Neuronal stem cell (in vitro differentiated cells): ENCODE data around the gene ATP6V0A1.

Experiments
- DNase-seq: peaks from one replicate; pipeline ENCODE4 v3.0.0-alpha.2; 2013; ENCODE audit warnings: low spot score
- H2AFZ ChIP-seq: one replicate; pipeline ENCODE4 v1.6.1; 2013; ENCODE audit warnings: mild to moderate bottlenecking, low read length, inconsistent platforms
- H2AK5ac ChIP-seq: 2 replicates; pipeline ENCODE4 v1.6.1; 2013; ENCODE audit warnings: low read depth, mild to moderate bottlenecking, inconsistent platforms, low read length, moderate library complexity, mixed read lengths
- H2BK120ac ChIP-seq: 2 replicates; pipeline ENCODE4 v1.6.1; 2013; ENCODE audit warnings: low read depth, mild to moderate bottlenecking, inconsistent platforms, low read length, moderate library complexity, mixed read lengths
- H2BK12ac ChIP-seq: one replicate; pipeline ENCODE4 v1.6.1; 2013; ENCODE audit warnings: low read length, inconsistent platforms
- H2BK15ac ChIP-seq: 2 replicates; pipeline ENCODE4 v1.6.1; 2013; ENCODE audit warnings: mild to moderate bottlenecking, low read length, inconsistent platforms, mixed read lengths
- H2BK5ac ChIP-seq: one replicate; pipeline ENCODE4 v1.6.1; 2013; ENCODE audit warnings: inconsistent platforms, mild to moderate bottlenecking, low read length, moderate library complexity
- H3K14ac ChIP-seq: one replicate; pipeline ENCODE4 v1.6.1; 2013; ENCODE audit warnings: low read length, inconsistent platforms
- H3K18ac ChIP-seq: 2 replicates; pipeline ENCODE4 v1.6.1; 2013; ENCODE audit warnings: low read length, inconsistent platforms
- H3K23ac ChIP-seq: 2 replicates; pipeline ENCODE4 v1.6.1; 2013; ENCODE audit warnings: low read depth, mild to moderate bottlenecking, mixed read lengths, low read length, inconsistent platforms; ENCODE audit not compliant: poor library complexity
- H3K27ac ChIP-seq: replicated peaks from 3 replicates; pipeline ENCODE4 v1.5.1; 2013; ENCODE audit warnings: low read length, inconsistent platforms
- H3K27me3 ChIP-seq, 3 experiments: 2 replicates each; pipeline ENCODE4 v1.6.1; 2013; ENCODE audit warnings: low read length in 3 of 3, mild to moderate bottlenecking in 2 of 3, inconsistent platforms in 1 of 3, low read depth in 1 of 3, mixed read lengths in 1 of 3, moderate library complexity in 1 of 3; ENCODE audit not compliant: control insufficient read depth in 3 of 3, insufficient read depth in 3 of 3
- H3K36me3 ChIP-seq, 2 donors: replicated peaks in 1 of 2; 2 replicates each; pipeline ENCODE4 v1.6.1; 2013; ENCODE audit warnings: low read length in 2 of 2; ENCODE audit not compliant: control insufficient read depth in 2 of 2, insufficient read depth in 2 of 2
- H3K4ac ChIP-seq: 2 replicates; pipeline ENCODE4 v1.6.1; 2013; ENCODE audit warnings: inconsistent platforms, mild to moderate bottlenecking, low read length, moderate library complexity
- H3K4me1 ChIP-seq, 2 donors: 1 replicate in 1 of 2; 2 replicates in 1 of 2; pipeline ENCODE4 v1.6.1; 2013; ENCODE audit warnings: low read length in 2 of 2, low read depth in 1 of 2; ENCODE audit not compliant: control insufficient read depth in 2 of 2, insufficient read depth in 1 of 2
- H3K4me2 ChIP-seq: one replicate; pipeline ENCODE4 v1.6.1; 2013; ENCODE audit warnings: mild to moderate bottlenecking, low read length, inconsistent platforms; ENCODE audit not compliant: insufficient read depth, poor library complexity, severe bottlenecking
- H3K4me3 ChIP-seq, 2 donors: 2 replicates each; pipeline ENCODE4 v1.5.1; 2013; ENCODE audit warnings: low read length in 2 of 2, mild to moderate bottlenecking in 2 of 2, inconsistent platforms in 1 of 2, moderate library complexity in 1 of 2
- H3K79me1 ChIP-seq: one replicate; pipeline ENCODE4 v1.6.1; 2013; ENCODE audit warnings: low read depth, mild to moderate bottlenecking, inconsistent platforms, low read length, moderate library complexity
- H3K9ac ChIP-seq: one replicate; pipeline ENCODE4 v1.6.1; 2013; ENCODE audit warnings: mild to moderate bottlenecking, low read depth, low read length, inconsistent platforms; ENCODE audit not compliant: poor library complexity
- H3K9me3 ChIP-seq, 2 donors: replicated peaks in 1 of 2; 2 replicates each; pipeline versions ENCODE3 to v1.6.1; 2013; ENCODE audit warnings: low read length in 2 of 2, mild to moderate bottlenecking in 2 of 2, inconsistent platforms in 1 of 2, low read depth in 1 of 2, mixed read lengths in 1 of 2, moderate library complexity in 1 of 2; ENCODE audit not compliant: control insufficient read depth in 2 of 2, insufficient read depth in 1 of 2
- H4K8ac ChIP-seq: one replicate; pipeline ENCODE4 v1.6.1; 2013; ENCODE audit warnings: low read depth, mild to moderate bottlenecking, inconsistent platforms, low read length, moderate library complexity
- H4K91ac ChIP-seq: one replicate; pipeline ENCODE4 v1.6.1; 2013; ENCODE audit warnings: low read length, low read depth, mild to moderate bottlenecking, inconsistent platforms; ENCODE audit not compliant: poor library complexity
- WGBS, 2 donors: extraction: QIAGEN DNeasy Blood & Tissue Kit; methylation state at CpG; one replicate each; pipeline ENCODE4 v1.1.7; 2013; ENCODE audit warnings: missing lambda C conversion rate in 2 of 2, mixed read lengths in 1 of 2; ENCODE audit not compliant: insufficient read length in 2 of 2, insufficient replicate concordance in 1 of 2; ENCODE audit errors: extremely low coverage in 2 of 2; 5-methylcytosine and 5-hydroxymethylcytosine counted together

ATP6V0A1 gene

DNA sequence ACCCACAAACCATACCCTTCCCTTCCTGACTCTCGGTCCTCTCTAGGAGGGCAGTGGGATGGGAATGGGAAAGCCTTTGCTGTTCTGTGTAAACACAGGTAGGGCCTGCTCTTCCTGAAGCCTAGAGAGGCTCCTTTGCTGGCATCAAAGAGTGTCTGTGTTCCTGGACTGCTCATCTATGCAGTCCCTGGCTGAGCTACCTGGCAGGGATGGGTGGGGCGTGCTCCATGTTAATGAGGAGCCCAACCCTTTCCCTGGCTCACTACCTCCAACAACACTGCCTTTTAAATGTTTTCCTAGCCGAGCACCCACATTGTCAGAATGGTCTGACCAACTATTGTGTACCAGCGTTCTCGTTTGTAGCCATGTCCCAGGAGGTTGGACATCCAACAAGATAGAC, 50.7 kb downstream of the ATP6V0A1 start:
- H4K91ac ChIP-seq, result no peak overlapping the region
- H2BK5ac ChIP-seq, result no peak overlapping the region
- H2BK12ac ChIP-seq, result no peak overlapping the region
- no peak overlapping the region for H3K4me3 ChIP-seq
- no peak overlapping the region for H2AK5ac ChIP-seq
- H3K4me2 ChIP-seq, result no peak overlapping the region
- no peak overlapping the region for H4K8ac ChIP-seq
- no peaks in the 10 kb centered on the region for H3K79me1 ChIP-seq
- no peaks in the 10 kb centered on the region for H3K9me3 ChIP-seq
- H3K4me1 ChIP-seq, result peaks cover 17 to 18% of the 10 kb centered on the region in 2 donors
- H3K23ac ChIP-seq, result no peak overlapping the region
- no peak overlapping the region for H3K14ac ChIP-seq
- no peak overlapping the region for H3K4ac ChIP-seq
- no peak overlapping the region for H3K18ac ChIP-seq
- DNase-seq, result no peak
- peaks cover 19 to 60% of the 10 kb centered on the region in 2 donors for H3K36me3 ChIP-seq
- H2BK120ac ChIP-seq, result no peak overlapping the region
- no peak overlapping the region for H2AFZ ChIP-seq
- H3K9ac ChIP-seq, result no peak overlapping the region
- H2BK15ac ChIP-seq, result no peak overlapping the region
- no peak overlapping the region for H3K27ac ChIP-seq
- no CpG with 5 or more reads among the region's 5 CpGs for WGBS, 2 donors
- no peaks in the 10 kb centered on the region for H3K27me3 ChIP-seq

DNA sequence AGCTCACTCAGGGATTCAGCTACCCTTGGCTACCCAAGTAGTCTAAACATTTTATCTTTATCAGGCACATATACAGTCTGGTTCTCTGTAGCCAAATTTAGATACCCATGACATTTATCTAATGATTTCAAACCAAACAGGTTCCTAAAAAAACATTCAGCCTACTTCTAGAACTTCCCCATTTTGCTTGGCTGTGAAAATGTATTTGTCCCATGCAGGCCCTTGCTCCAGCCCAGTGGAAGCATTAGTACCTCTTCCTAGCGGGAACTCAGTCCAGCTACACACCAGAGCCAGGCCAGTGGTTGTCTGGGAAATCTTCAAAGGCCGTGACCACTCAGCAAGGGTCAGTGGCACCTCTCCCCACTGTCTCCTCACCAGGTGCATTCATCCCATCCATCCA, 51.2 kb downstream of the ATP6V0A1 start:
- H2BK120ac ChIP-seq, result no peak overlapping the region
- no peaks in the 10 kb centered on the region for H3K27me3 ChIP-seq
- no peak overlapping the region for H3K23ac ChIP-seq
- peaks cover 17 to 23% of the 10 kb centered on the region in 2 donors for H3K4me1 ChIP-seq
- peaks cover 17 to 60% of the 10 kb centered on the region in 2 donors for H3K36me3 ChIP-seq
- H2BK15ac ChIP-seq, result no peak overlapping the region
- WGBS, 2 donors, result no CpG with 5 or more reads among the region's 2 CpGs
- no peak overlapping the region for H3K9ac ChIP-seq
- no peak overlapping the region for H3K14ac ChIP-seq
- H3K4ac ChIP-seq, result no peak overlapping the region
- H3K27ac ChIP-seq, result no peak overlapping the region
- no peak overlapping the region for H2AFZ ChIP-seq
- no peak overlapping the region for H4K8ac ChIP-seq
- H3K4me3 ChIP-seq, result no peak overlapping the region
- no peaks in the 10 kb centered on the region for H3K9me3 ChIP-seq
- H3K79me1 ChIP-seq, result no peaks in the 10 kb centered on the region
- DNase-seq, result no peak
- H2BK12ac ChIP-seq, result no peak overlapping the region
- no peak overlapping the region for H4K91ac ChIP-seq
- no peak overlapping the region for H3K18ac ChIP-seq
- H3K4me2 ChIP-seq, result no peak overlapping the region
- H2AK5ac ChIP-seq, result no peak overlapping the region
- no peak overlapping the region for H2BK5ac ChIP-seq

DNA sequence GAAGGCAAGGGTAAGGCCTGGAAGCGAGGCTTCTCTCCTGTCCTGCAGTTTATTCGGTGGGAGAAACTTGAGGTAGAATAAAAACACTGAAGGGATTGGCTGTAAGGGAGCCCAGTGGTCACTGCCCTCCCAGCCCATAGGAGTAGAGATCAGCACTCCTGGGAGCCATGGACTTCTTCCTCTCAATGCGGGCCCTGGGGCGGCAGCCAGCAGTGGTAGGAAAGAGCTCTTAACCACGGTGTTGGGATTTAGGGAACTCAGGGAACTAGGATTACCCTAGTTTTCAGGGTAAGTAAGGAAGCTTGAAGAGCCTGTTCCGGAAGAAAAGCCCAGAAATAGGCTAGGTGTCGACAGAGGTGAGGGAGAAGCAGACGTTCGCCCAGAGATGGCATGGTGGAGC, 53.6 kb downstream of the ATP6V0A1 start:
- Histone ChIP-seq H3K23ac (no peak overlapping the region), H3K4ac (no peak overlapping the region), H2AFZ (no peak overlapping the region), H3K36me3 (peaks cover 19 to 72% of the 10 kb centered on the region in 2 donors), H2BK15ac (no peak overlapping the region), H4K91ac (no peak overlapping the region), H2BK5ac (no peak overlapping the region), H2BK12ac (no peak overlapping the region), H3K9me3 (no peaks in the 10 kb centered on the region), H3K9ac (no peak overlapping the region), H3K4me2 (no peak overlapping the region), H3K27me3 (no peaks in the 10 kb centered on the region), H2AK5ac (no peak overlapping the region), H3K18ac (no peak overlapping the region), H3K79me1 (no peaks in the 10 kb centered on the region), H3K27ac (no peak overlapping the region), H3K14ac (no peak overlapping the region), H3K4me1 (peaks cover 3 to 22% of the 10 kb centered on the region in 2 donors), H3K4me3 (no peak overlapping the region), H2BK120ac (no peak overlapping the region), H4K8ac (no peak overlapping the region)
- no peak for DNase-seq
- WGBS, 2 donors, result no CpG with 5 or more reads among the region's 9 CpGs

DNA sequence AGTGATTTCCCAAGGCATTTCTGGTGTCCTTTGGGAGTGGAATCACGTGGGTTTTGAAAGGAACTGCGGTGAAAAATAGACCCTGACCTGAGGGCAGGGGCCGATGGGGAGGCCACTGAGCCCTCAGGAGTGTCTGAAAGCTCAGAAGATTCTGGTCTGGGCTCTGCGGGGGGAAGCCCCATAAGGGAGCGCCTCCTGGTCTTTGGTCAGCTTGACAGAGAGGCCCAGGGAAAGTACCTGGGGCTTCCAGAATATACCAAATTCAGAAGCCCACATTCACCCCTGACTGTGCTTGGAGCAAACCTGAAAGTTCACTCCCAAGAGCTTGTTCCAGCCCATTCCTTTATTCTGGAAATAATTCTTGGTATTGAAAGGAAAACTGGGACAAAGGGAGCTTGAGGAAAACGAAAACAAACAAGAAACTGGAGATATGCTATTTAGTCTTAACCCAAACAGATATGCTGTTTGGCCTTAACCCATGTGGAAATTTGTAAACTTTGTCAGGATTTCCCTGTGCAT, 54.1 kb downstream of the ATP6V0A1 start:
- WGBS, 2 donors, result no CpG with 5 or more reads among the region's 6 CpGs
- H3K14ac ChIP-seq, result no peak overlapping the region
- no peak overlapping the region for H3K27ac ChIP-seq
- no peak for DNase-seq
- no peak overlapping the region for H2BK12ac ChIP-seq
- no peaks in the 10 kb centered on the region for H3K9me3 ChIP-seq
- H4K91ac ChIP-seq, result no peak overlapping the region
- no peak overlapping the region for H4K8ac ChIP-seq
- no peaks in the 10 kb centered on the region for H3K27me3 ChIP-seq
- no peak overlapping the region for H2BK15ac ChIP-seq
- H3K4me1 ChIP-seq, result peaks cover 0 to 18% of the 10 kb centered on the region in 2 donors
- no peak overlapping the region for H2BK5ac ChIP-seq
- H3K79me1 ChIP-seq, result no peaks in the 10 kb centered on the region
- H3K18ac ChIP-seq, result no peak overlapping the region
- H3K36me3 ChIP-seq, result peaks cover 18 to 71% of the 10 kb centered on the region in 2 donors
- H2AK5ac ChIP-seq, result no peak overlapping the region
- H2AFZ ChIP-seq, result no peak overlapping the region
- H3K4ac ChIP-seq, result no peak overlapping the region
- no peak overlapping the region for H3K4me2 ChIP-seq
- no peak overlapping the region for H3K9ac ChIP-seq
- H3K4me3 ChIP-seq, result no peak overlapping the region
- H3K23ac ChIP-seq, result no peak overlapping the region
- no peak overlapping the region for H2BK120ac ChIP-seq
